Heart left ventricle (tissue), 16 donors: ENCODE measurements around the gene MKI67. TPM values are rescaled to one million over a fixed set of nuclear protein-coding genes. Genes with fewer than 3 reads are reported as not detected.

Experiments
- ATAC-seq, 4 donors: fragments of 200-7000 bp; cut with Tn5 transposase; one replicate each; pipeline ENCODE4 v1.9.1; 2020 to 2022; ENCODE audit warnings: moderate library complexity in 4 of 4, mild to moderate bottlenecking in 3 of 4, moderate number of reproducible peaks in 1 of 4
- DNase-seq, 5 donors: peaks; one replicate each; pipeline ENCODE4 v3.0.0-alpha.2; 2020
- H3K27ac ChIP-seq, 12 donors: fragments of 200-600 bp; sonication (generic) in 4 of 12; one replicate each; pipeline versions ENCODE4 v1.5.0 to v1.8.0; 2016 to 2022; ENCODE audit warnings: mild to moderate bottlenecking in 2 of 12
- H3K27me3 ChIP-seq, 9 donors: fragments of 200-600 bp; sonication (generic) in 2 of 9; one replicate each; pipeline versions ENCODE4 v1.5.1 to v1.8.0; 2016 to 2022; ENCODE audit warnings: mild to moderate bottlenecking in 3 of 9
- H3K36me3 ChIP-seq, 9 donors: fragments of 200-600 bp; sonication (generic) in 2 of 9; one replicate each; pipeline versions ENCODE4 v1.5.0 to v1.8.0; 2018 to 2022; ENCODE audit warnings: mild to moderate bottlenecking in 2 of 9
- H3K4me1 ChIP-seq, 12 donors: fragments of 200-600 bp; sonication (generic) in 4 of 12; one replicate each; pipeline versions ENCODE4 v1.5.0 to v1.8.0; 2016 to 2022; ENCODE audit warnings: mild to moderate bottlenecking in 3 of 12
- H3K4me3 ChIP-seq, 12 donors: fragments of 200-600 bp; sonication (generic) in 4 of 12; one replicate each; pipeline versions ENCODE4 v1.5.0 to v1.8.0; 2017 to 2022; ENCODE audit warnings: mild to moderate bottlenecking in 9 of 12, moderate library complexity in 4 of 12
- H3K9me3 ChIP-seq, 12 donors: fragments of 200-600 bp; sonication (generic) in 4 of 12; one replicate each; pipeline versions ENCODE4 v1.5.0 to v1.8.0; 2016 to 2022; ENCODE audit warnings: mild to moderate bottlenecking in 1 of 12
- POLR2A ChIP-seq, 2 donors: fragments of 450-650 bp; IDR thresholded peaks; one replicate each; pipeline ENCODE4 v1.6.1; 2017; ENCODE audit warnings: antibody characterized with exemption in 2 of 2, mild to moderate bottlenecking in 2 of 2, moderate library complexity in 2 of 2
- WGBS, 4 donors: extraction: QIAGEN DNeasy Blood & Tissue Kit in 2 of 4; methylation state at CpG; one replicate each; pipeline versions ENCODE4 v1.1.5 to v1.1.7; 2013 to 2018; 5-methylcytosine and 5-hydroxymethylcytosine counted together
- intact Hi-C, 10 donors: fragments of 100-400 bp; cut with DNase I; formaldehyde crosslinking; loops; one replicate each; pipeline versions ENCODE4 v1.11.1 to v1.14.2; 2022
- polyA plus RNA-seq, 2 donors: library from polyadenylated mRNA; stranded (reverse); fragments of 200-250 nt; gene quantifications; one replicate each; pipeline ENCODE4 v1.2.3, GENCODE V29; 2013
- total RNA-seq, 9 donors: library from RNA; depleted of rRNA in 2 of 9; stranded (reverse); fragments of >200 nt in 2 of 9; fragmentation: NEBNext Ultra II Directional in 3 of 9; extraction: Animal tissue kit (Norgen Biotek cat#: 25700) in 3 of 9; gene quantifications; one replicate each; pipeline versions ENCODE4 v1.1.0 to v1.2.4, GENCODE V29; 2016 to 2023
- TF ChIP-seq, protein P1 (sequence below), 12 donors: fragments of 200-600 bp; sonication (generic) in 4 of 12; IDR thresholded peaks; one replicate each; pipeline versions ENCODE4 v1.5.0 to v1.8.0; 2018 to 2022; ENCODE audit warnings: antibody characterized with exemption in 12 of 12, mild to moderate bottlenecking in 5 of 12
- donor health status: ischemic (EF 13 %, LVEDD 7.1; RV severe dilation, severe dysfunction).
- donor health status: healthy with polysubstance abuse.
- donor health status: DM: no; HTN: yes; CAD: no.
- donor health status: DM: no; HTN: no; CAD: no.
- donor health status: ischemic (EF 25% LVEDD 6.9; RV normal size, moderate dysfunction).
- donor health status: ischemic (EF 25% LVEDD 5.7; RV mildly dilated, moderate dysfunction).
- donor health status: healthy.
- donor health status: DM: yes; HTN: yes; CAD: no.
- donor health status: ischemic (EF 35%, LVEDD 5.7; RV mildly dilated, moderate dysfunction).
- donor health status: nonischemic (EF 11% LVEDD 7.7; RV severe dilation, severe dysfunction).
- donor health status: DM: yes; HTN: yes; CAD: no.
- donor health status: PGD.
- donor health status: ischemic (EF 29% LVEDD 5.4; RV normal size, mild dysfunction).
- donor health status: nonischemic (EF 23%, LVEDD 6.1; RV moderate dilation, normal function).

Gene MKI67
- total and polyA plus RNA-seq, 11 donors: 0.04 to 27.9 (median 0.52) TPM

DNA sequence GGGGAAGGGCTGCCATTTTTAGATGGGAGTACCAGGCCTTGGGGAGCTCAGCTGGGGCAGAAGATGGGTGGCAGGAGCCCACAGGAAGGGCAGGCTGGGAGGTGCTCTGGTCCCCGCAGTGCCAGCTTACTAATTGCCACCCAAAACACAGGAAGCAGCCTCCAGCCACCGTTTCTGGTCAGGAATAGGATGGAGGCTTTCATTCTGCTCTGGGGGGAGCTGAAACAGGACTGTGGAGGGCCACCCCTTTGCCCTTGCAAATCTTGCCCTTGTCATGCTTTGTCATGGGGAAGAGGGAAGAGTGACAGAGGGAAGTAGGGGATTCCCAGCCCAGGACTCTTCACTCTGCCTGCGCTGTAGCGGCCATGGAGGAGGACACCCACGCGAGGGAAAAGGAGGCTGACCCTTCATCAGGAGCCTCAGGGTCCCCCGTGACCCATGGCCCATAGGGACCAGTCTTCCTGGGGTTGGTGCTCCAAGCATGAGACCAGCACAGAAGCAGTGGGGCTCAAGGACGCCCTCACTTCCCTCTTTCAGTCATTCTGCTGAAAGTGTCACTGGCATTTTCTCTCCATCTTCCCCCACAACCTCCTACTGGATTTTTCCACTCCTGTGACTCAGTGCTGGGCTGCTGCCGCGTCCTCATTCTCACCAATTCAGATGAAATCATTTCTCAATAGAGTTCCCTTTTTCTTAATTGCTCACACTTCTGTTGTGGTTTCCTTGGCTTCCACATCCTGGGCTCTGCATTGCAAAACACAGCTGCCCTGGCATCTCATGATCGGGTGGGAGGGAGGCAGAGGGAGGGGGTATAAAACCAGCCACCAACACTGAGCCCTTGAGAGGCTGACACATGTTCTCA lies 61.9 kb downstream of the MKI67 start:
- 65 to 79% (median 75%) methylated on average over 11 of the region's 11 CpGs for WGBS, 4 donors
- H3K27me3 ChIP-seq: no peaks in the 10 kb centered on the region
- H3K36me3 ChIP-seq: peaks cover 0 to 72% (median 44%) of the 10 kb centered on the region in 9 donors
- no peaks in the 10 kb centered on the region for H3K9me3 ChIP-seq
- peaks cover 0 to 71% (median 27%) of the 10 kb centered on the region in 12 donors for H3K4me1 ChIP-seq
- intact Hi-C loops: loop anchor here in 3 of 10 donors (5.0 to 10.0 kb wide), 2 partner anchors 50 to 157 kb away; partner anchors contain the start of gene PTPRE (in 1 of the 3)
- ATAC-seq (peak; percentile 60 to 79 (median 70)), DNase-seq (peak; percentile 65 to 81 (median 79))
- TF ChIP-seq POLR2A (IDR thresholded peaks at IDR 0.05): no peak
- TF ChIP-seq, protein P1, sequence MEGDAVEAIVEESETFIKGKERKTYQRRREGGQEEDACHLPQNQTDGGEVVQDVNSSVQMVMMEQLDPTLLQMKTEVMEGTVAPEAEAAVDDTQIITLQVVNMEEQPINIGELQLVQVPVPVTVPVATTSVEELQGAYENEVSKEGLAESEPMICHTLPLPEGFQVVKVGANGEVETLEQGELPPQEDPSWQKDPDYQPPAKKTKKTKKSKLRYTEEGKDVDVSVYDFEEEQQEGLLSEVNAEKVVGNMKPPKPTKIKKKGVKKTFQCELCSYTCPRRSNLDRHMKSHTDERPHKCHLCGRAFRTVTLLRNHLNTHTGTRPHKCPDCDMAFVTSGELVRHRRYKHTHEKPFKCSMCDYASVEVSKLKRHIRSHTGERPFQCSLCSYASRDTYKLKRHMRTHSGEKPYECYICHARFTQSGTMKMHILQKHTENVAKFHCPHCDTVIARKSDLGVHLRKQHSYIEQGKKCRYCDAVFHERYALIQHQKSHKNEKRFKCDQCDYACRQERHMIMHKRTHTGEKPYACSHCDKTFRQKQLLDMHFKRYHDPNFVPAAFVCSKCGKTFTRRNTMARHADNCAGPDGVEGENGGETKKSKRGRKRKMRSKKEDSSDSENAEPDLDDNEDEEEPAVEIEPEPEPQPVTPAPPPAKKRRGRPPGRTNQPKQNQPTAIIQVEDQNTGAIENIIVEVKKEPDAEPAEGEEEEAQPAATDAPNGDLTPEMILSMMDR (IDR thresholded peaks at IDR 0.05): no peak
- peak overlapping the region; percentile 31 to 95 (median 68) for H3K27ac ChIP-seq
- peak overlapping the region in 1 of 12 donors; percentile 15 for H3K4me3 ChIP-seq

DNA sequence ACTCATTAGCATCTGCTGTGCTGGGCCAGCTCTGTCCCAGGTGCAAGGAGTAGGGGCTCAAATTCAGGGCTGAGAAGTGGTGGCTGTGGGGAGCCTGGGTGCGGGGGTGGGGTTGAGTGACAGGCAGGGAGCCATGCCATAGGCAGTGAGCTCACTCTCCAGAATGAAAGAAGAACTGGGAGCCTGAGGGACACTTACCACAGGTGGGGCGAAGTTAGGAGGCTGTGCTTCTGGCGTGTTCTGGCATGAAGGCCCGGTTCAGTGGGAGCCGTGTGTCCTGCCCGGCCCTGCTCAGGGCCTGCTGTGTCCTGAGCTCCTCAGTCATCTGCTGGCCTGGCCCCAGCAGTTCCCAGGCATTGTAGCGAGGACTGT lies 62.5 kb downstream of the MKI67 start:
- whole genome bisulfite sequencing, 4 donors: 81 to 91% (median 83%) methylated on average over 7 of the region's 7 CpGs
- DNase-seq (peak in 3 of 5 donors; percentile 18 to 64 (median 26)), ATAC-seq (peak in 2 of 4 donors; percentile 1 to 10)
- Histone ChIP-seq H3K27ac (peak overlapping the region; percentile 31 to 95 (median 68)), H3K36me3 (peaks cover 0 to 72% (median 42%) of the 10 kb centered on the region in 9 donors), H3K4me3 (peak overlapping the region in 1 of 12 donors; percentile 15), H3K27me3 (no peaks in the 10 kb centered on the region), H3K9me3 (no peaks in the 10 kb centered on the region), H3K4me1 (peaks cover 0 to 71% (median 27%) of the 10 kb centered on the region in 12 donors)
- intact Hi-C loops: loop anchor here in 3 of 10 donors (5.0 to 10.0 kb wide), 2 partner anchors 49 to 156 kb away; partner anchors contain the start of gene PTPRE (in 1 of the 3)
- TF ChIP-seq, protein P1 (IDR thresholded peaks at IDR 0.05): no peak
- TF ChIP-seq POLR2A (IDR thresholded peaks at IDR 0.05): no peak

DNA sequence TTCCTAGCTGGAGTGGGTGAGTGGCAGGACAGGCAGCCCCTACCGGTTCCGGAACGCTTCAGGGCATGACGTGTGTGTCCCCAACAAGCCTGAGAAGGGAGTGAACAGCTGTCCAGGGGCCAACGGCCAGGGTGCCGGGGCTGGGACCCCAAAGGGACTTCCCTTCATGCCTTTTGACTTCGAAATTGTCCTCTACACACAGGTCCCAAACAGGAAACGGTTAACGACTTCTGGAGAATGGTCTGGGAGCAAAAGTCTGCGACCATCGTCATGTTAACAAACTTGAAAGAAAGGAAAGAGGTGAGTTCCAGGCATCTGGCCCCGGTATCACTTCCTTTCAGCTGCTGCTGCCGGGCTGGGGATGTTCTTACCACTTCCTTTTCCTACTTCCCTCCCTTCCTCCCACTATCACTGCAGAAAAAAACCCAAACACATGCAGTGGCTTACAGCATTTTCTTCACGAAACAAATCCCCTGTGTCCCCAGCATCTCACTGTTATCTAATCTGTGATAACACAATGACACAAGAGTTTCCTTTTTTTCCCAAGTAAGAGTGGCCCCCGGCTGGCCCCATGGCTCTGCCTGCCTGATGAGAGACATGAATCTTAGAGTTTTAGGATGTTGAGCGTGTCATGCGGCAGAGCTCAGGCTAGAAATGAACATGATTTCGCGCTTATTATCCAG lies 63.2 kb downstream of the MKI67 start:
- Histone ChIP-seq H3K4me3 (peak overlapping the region in 6 of 12 donors; percentile 0 to 20 (median 14)), H3K27ac (peak overlapping the region in 11 of 12 donors; percentile 31 to 95 (median 69)), H3K4me1 (peaks cover 0 to 77% (median 27%) of the 10 kb centered on the region in 12 donors), H3K27me3 (no peaks in the 10 kb centered on the region), H3K36me3 (peaks cover 0 to 72% (median 44%) of the 10 kb centered on the region in 9 donors), H3K9me3 (no peaks in the 10 kb centered on the region)
- TF ChIP-seq, protein P1 (IDR thresholded peaks at IDR 0.05): no peak
- TF ChIP-seq POLR2A (IDR thresholded peaks at IDR 0.05): no peak
- intact Hi-C loops: loop anchor here in 3 of 10 donors (5.0 to 10.0 kb wide), 2 partner anchors 48 to 156 kb away; partner anchors contain the start of gene PTPRE (in 1 of the 3)
- DNase-seq: peak in 4 of 5 donors; percentile 51 to 65 (median 56)
- ATAC-seq: peak in 3 of 4 donors; percentile 35 to 65 (median 35)
- WGBS, 4 donors: 39 to 51% (median 47%) methylated on average over 19 of the region's 19 CpGs
